PC-9 (cell line): ENCODE results near the gene PIWIL4. TPM values are rescaled to one million over a fixed set of nuclear protein-coding genes. Genes with fewer than 3 reads are reported as not detected.
A peak's percentile ranks its signal among the peaks of the same experiment; 100 is the strongest.

ENCODE experiments used
- BruUV-seq: library from RNA; stranded (reverse); fragments of 400-500 nt; replicated peaks from 2 replicates; lab custom pipeline; 2021; lab: Mats Ljungman, UMichigan
- CTCF ChIA-PET: fragments of 300-600 bp; sonication (Branson Sonifier 250); formaldehyde crosslinking; loops from one replicate; lab custom pipeline; 2022; ENCODE audit warnings: antibody characterized with exemption; lab: Charles Lee
- POLR2A ChIA-PET: fragments of 300-600 bp; sonication (Branson Sonifier 250); formaldehyde crosslinking; loops from one replicate; lab custom pipeline; 2022; ENCODE audit warnings: antibody characterized with exemption; ENCODE audit not compliant: unreplicated experiment; lab: Charles Lee
- DNase-seq, 2 experiments: peaks; one replicate each; pipeline versions ENCODE4 v3.0.0 to v3.0.0-alpha.2; 2015 to 2022; ENCODE audit warnings: mixed read lengths in 1 of 2
- H2AFZ ChIP-seq: fragments of 200-600 bp; sonication (generic); 2 replicates; pipeline ENCODE4 v1.8.1; 2017; ENCODE audit warnings: antibody characterized with exemption
- H3F3A ChIP-seq: fragments of 200-600 bp; sonication (generic); 2 replicates; pipeline ENCODE4 v1.8.1; 2017; ENCODE audit warnings: antibody characterized with exemption, mild to moderate bottlenecking, low read depth; ENCODE audit not compliant: insufficient read depth
- H3K27ac ChIP-seq: fragments of 200-600 bp; sonication (generic); 2 replicates; pipeline ENCODE4 v1.6.1; 2016; ENCODE audit warnings: mixed run types
- H3K27me3 ChIP-seq: fragments of 200-600 bp; sonication (generic); 2 replicates; pipeline ENCODE4 v1.6.1; 2016; ENCODE audit warnings: low read depth, mixed run types; ENCODE audit not compliant: insufficient read depth
- H3K36me3 ChIP-seq: fragments of 200-600 bp; sonication (generic); 2 replicates; pipeline ENCODE4 v1.6.1; 2016; ENCODE audit warnings: low read depth, mixed run types
- H3K4me1 ChIP-seq: fragments of 200-600 bp; sonication (generic); replicated peaks from 2 replicates; pipeline ENCODE4 v1.6.1; 2016; ENCODE audit warnings: mixed run types; ENCODE audit not compliant: insufficient read depth
- H3K4me2 ChIP-seq: fragments of 200-600 bp; sonication (generic); 2 replicates; pipeline ENCODE4 v1.6.1; 2017; ENCODE audit warnings: mixed run types
- H3K4me3 ChIP-seq: fragments of 200-600 bp; sonication (generic); 2 replicates; pipeline ENCODE4 v1.6.1; 2016; ENCODE audit warnings: mixed run types
- H3K79me2 ChIP-seq: fragments of 200-600 bp; sonication (generic); 2 replicates; pipeline ENCODE4 v1.6.1; 2017; ENCODE audit warnings: low read depth, mixed run types
- H3K9me2 ChIP-seq: fragments of 200-600 bp; sonication (generic); 2 replicates; pipeline ENCODE4 v1.8.1; 2017; ENCODE audit warnings: mild to moderate bottlenecking; ENCODE audit not compliant: insufficient read depth
- H3K9me3 ChIP-seq: fragments of 200-600 bp; sonication (generic); 2 replicates; pipeline ENCODE4 v1.8.1; 2016; ENCODE audit warnings: low read depth; ENCODE audit not compliant: insufficient read depth
- H4K20me1 ChIP-seq: fragments of 200-600 bp; sonication (generic); 2 replicates; pipeline ENCODE4 v1.8.1; 2017; ENCODE audit not compliant: insufficient read depth
- CTCF ChIP-seq: fragments of 200-600 bp; sonication (generic); conservative IDR thresholded peaks from 2 replicates; pipeline ENCODE4 v1.6.1; 2017; ENCODE audit warnings: mixed run types, antibody characterized with exemption, mild to moderate bottlenecking, moderate library complexity
- EZH2 ChIP-seq: fragments of 200-600 bp; sonication (generic); IDR thresholded peaks from 2 replicates; pipeline ENCODE4 v1.8.0; 2017; ENCODE audit warnings: antibody characterized with exemption, low read depth
- intact Hi-C: fragments of 100-400 bp; cut with micrococcal nuclease; formaldehyde crosslinking; loops from one replicate; pipeline ENCODE4 v1.10.0; 2022; ENCODE audit not compliant: unreplicated experiment
- total RNA-seq: library from RNA; stranded (reverse); gene quantifications from 2 replicates; pipeline ENCODE4 v1.2.3, GENCODE V29; 2021

PIWIL4 gene
- total RNA-seq, 1 experiment from 2014 or later = 0.26 TPM

GRCh38 chr11:94560834-94561233, 6.3 kb upstream of the PIWIL4 start:
- DNase-seq = no peak
- Histone ChIP-seq H3K9me3 (no peaks in the 10 kb centered on the region), H3K4me3 (no peak overlapping the region), H4K20me1 (no peaks in the 10 kb centered on the region), H3K36me3 (no peaks in the 10 kb centered on the region), H3K9me2 (no peaks in the 10 kb centered on the region; the same call in 1 of the 2 replicates), H3K79me2 (no peaks in the 10 kb centered on the region), H3K4me1 (0 out of 2 replicates have a peak, but pooled peaks cover 6% of the 10 kb centered on the region), H3K27me3 (no peaks in the 10 kb centered on the region), H2AFZ (no peak overlapping the region), H3F3A (no peaks in the 10 kb centered on the region), H3K27ac (no peak overlapping the region), H3K4me2 (no peak overlapping the region)
- no TSS peak for BruUV-seq
- ChIA-PET POLR2A (interaction anchor here (0.6 kb wide), 1 partner anchor 61 kb away, joined by 4 read pairs; no protein-coding TSS in a partner anchor), CTCF (no interaction called here)
- TF ChIP-seq EZH2 (no peak), CTCF (no peak)
- intact Hi-C loops = no loop called here

GRCh38 chr11:94563176-94563847, 3.9 kb upstream of the PIWIL4 start:
- TF ChIP-seq CTCF (no peak), EZH2 (no peak)
- H2AFZ ChIP-seq = no peak overlapping the region
- BruUV-seq = no TSS peak

GRCh38 chr11:94563848-94564467, 3.2 kb upstream of the PIWIL4 start:
- intact Hi-C loops = no loop called here
- H3F3A ChIP-seq = no peaks in the 10 kb centered on the region
- ChIA-PET POLR2A (no interaction called here), CTCF (no interaction called here)
- H3K79me2 ChIP-seq = no peaks in the 10 kb centered on the region
- no peaks in the 10 kb centered on the region for H3K27me3 ChIP-seq
- no peak overlapping the region for H3K4me2 ChIP-seq
- no peaks in the 10 kb centered on the region for H3K36me3 ChIP-seq
- no peak overlapping the region for H3K27ac ChIP-seq
- no peaks in the 10 kb centered on the region for H3K9me2 ChIP-seq
- BruUV-seq = no TSS peak
- H2AFZ ChIP-seq = no peak overlapping the region
- no peak for TF ChIP-seq CTCF
- no peak for TF ChIP-seq EZH2
- H3K9me3 ChIP-seq = no peaks in the 10 kb centered on the region
- H4K20me1 ChIP-seq = no peaks in the 10 kb centered on the region
- DNase-seq = no peak
- H3K4me1 ChIP-seq = 0 out of 2 replicates have a peak, but pooled peaks cover 6% of the 10 kb centered on the region
- H3K4me3 ChIP-seq = no peak overlapping the region

More at GRCh38 chr11:94563176-94563847, 3.9 kb upstream of the PIWIL4 start:
- Histone ChIP-seq H3K27ac (no peak overlapping the region), H3K4me2 (no peak overlapping the region), H3K9me2 (no peaks in the 10 kb centered on the region), H3K4me3 (no peak overlapping the region), H3K9me3 (no peaks in the 10 kb centered on the region), H3K36me3 (no peaks in the 10 kb centered on the region), H3F3A (no peaks in the 10 kb centered on the region), H4K20me1 (no peaks in the 10 kb centered on the region), H3K27me3 (no peaks in the 10 kb centered on the region), H3K4me1 (0 out of 2 replicates have a peak, but pooled peaks cover 6% of the 10 kb centered on the region), H3K79me2 (no peaks in the 10 kb centered on the region)
- peak in 1 of 2 experiments; percentile 59 for DNase-seq
- intact Hi-C loops = no loop called here
- ChIA-PET CTCF (interaction anchor here (0.6 kb wide), 1 partner anchor 25 kb away, joined by 3 read pairs; no protein-coding TSS in a partner anchor), POLR2A (no interaction called here)
